Ovary (tissue), 3 donors: Measurements from ENCODE around the gene MSANTD2.

ENCODE experiments used
- CTCF ChIP-seq, 3 donors: fragments of 450-650 bp in 2 of 3; fragments of 200-600 bp in 1 of 3; IDR thresholded peaks; one replicate each; pipeline versions ENCODE4 v1.5.1 to v1.8.0; 2016 to 2022; ENCODE audit warnings: antibody characterized with exemption in 3 of 3, mild to moderate bottlenecking in 1 of 3
- EP300 ChIP-seq: sonication (generic); formaldehyde crosslinking; IDR thresholded peaks from one replicate; pipeline ENCODE4 v1.6.1; 2017; ENCODE audit warnings: antibody characterized with exemption
- POLR2A ChIP-seq: fragments of 450-650 bp; IDR thresholded peaks from one replicate; pipeline ENCODE4 v1.6.1; 2017; ENCODE audit warnings: antibody characterized with exemption, mild to moderate bottlenecking, moderate library complexity
- donor health status: DM: no; HTN: no; CAD: no.

GRCh38 chr11:124745270-124745834 lies 54.9 kb downstream of the MSANTD2 start:
- TF ChIP-seq CTCF (IDR thresholded peaks at IDR 0.05) (no peak), POLR2A (no peak), EP300 (no peak)
